GM21786 (cell line): ENCODE measurements around the gene ZBTB16.

Source experiments
- ATAC-seq: cut with Tn5 transposase; IDR thresholded peaks from one replicate; pipeline ENCODE4 v1.9.1; 2021; ENCODE audit not compliant: unreplicated experiment

ZBTB16 gene

DNA sequence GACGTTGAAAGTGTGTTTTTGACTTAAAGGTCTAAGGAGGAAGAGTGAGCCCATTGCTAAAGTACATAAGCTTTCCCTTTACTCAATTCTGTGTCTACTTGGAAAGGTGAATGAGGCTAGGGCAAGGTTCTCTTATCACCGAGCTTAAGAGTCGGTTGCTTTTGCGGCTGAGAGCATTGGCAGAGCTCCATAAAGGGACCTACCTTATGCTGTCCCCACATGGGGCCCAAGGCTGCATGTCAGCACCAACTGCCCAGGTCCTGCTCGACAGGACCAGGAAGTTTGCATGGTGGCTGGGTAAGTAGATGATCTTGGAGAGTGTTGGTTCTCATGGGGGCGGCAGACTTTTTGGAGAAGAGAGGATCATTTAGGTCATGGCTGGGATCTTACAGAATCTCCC is 91.2 kb downstream of the ZBTB16 start:
- no peak for ATAC-seq

GRCh38 chr11:114151631-114152030 is 92.1 kb downstream of the ZBTB16 start:
- ATAC-seq: no peak

GRCh38 chr11:114152162-114152561 is 92.7 kb downstream of the ZBTB16 start:
- no peak for ATAC-seq

- ATAC-seq: no peak
Measured at GRCh38 chr11:114152785-114153184, 93.3 kb downstream of the ZBTB16 start.

GRCh38 chr11:114153224-114153623 is 93.7 kb downstream of the ZBTB16 start:
- no peak for ATAC-seq

DNA sequence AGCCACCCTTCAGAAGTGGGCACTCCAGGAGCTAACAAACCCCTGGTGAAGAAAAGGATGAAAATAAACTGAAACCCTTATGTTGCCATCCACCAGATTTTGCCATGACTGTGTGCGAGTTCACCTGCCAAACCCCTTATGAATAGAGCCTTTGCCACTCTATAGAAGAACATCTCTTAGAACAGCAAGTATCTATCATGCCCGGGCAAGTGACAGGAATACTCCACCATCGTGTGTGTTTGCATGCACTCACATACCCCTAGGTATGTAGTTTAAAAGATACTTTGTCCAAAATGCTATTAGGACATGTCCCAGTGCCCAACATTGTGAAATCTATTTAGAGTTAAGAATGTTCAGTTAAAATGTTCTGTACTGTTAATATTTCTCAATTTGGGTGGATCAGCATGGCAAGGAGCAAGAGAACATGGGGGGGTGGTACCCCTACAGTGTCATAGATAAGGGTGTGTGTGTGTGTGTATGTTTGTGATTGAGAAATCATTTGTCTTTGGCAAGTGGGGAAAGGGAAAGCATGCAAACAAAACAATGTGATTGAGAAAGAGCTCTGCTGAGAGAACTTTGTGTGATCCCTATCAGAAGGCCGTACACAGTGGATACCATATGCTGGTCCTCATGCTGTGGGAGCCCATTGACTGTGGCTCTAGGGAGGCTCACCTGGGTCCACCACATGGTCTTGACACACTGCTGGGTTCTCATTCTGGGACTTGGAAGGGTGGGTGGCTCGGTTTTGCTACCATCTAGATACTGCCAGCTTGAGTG is 94.9 kb downstream of the ZBTB16 start:
- ATAC-seq: no peak

- ATAC-seq: no peak
Measured at GRCh38 chr11:114155116-114155515, 95.6 kb downstream of the ZBTB16 start.

DNA sequence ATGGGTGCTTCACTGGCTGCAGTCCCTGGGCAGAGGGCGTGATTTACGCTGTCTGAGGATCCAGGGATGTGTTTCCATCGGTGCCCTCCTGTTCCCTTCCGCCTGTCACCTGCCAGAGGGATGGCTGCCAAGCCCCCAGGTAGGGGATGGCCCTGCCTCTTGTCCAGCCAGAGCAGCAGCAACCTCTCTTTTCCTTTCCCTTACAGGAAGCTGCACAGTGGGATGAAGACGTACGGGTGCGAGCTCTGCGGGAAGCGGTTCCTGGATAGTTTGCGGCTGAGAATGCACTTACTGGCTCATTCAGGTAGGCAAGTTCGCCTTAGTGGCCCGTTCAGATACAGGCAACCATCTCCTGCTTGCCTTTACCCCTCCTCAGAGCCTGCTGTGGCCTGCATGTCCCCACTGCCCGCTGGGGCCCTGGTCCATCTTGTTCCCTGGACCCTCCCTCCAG is 96.6 kb downstream of the ZBTB16 start:
- ATAC-seq: no peak

DNA sequence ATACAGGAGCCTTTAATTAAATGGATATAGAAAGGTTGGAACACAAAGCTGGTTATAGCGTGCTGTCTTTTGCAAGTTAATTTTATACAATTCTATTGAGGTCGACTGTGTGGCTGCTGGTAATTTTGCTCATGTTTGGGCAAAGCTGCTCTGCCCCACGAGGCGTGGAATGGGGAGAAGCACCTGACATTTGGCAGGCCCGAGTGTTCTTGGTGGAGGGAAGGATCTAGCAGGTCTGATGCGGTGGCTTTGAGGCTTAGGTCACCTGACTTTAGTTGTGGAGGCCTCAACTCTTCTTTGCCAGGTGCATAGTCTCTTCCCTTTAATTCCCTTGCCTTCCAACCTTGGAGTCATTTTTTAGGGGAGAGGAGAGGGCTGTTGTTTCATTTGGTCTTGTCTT is 97.3 kb downstream of the ZBTB16 start:
- no peak for ATAC-seq

GRCh38 chr11:114157476-114158050 is 98.1 kb downstream of the ZBTB16 start:
- ATAC-seq: no peak

DNA sequence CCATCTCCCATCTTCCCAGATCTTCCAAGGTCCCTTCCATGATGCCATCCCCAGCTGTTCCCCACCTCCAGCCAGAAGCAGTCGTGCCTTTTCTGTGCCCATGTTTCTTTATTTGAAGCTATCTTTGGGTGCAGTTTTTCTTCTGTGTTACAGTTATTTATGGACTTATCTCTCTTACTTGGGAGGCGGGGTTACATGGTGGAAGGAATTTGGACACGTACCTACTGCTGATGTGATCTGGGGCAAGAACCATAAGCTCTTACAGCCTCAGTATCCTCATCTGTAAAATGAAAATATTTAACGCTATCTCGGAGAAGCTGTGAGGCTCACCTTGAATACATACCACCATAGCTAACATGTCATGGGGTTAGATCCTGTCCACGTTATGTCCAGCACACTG is 98.9 kb downstream of the ZBTB16 start:
- no peak for ATAC-seq

DNA sequence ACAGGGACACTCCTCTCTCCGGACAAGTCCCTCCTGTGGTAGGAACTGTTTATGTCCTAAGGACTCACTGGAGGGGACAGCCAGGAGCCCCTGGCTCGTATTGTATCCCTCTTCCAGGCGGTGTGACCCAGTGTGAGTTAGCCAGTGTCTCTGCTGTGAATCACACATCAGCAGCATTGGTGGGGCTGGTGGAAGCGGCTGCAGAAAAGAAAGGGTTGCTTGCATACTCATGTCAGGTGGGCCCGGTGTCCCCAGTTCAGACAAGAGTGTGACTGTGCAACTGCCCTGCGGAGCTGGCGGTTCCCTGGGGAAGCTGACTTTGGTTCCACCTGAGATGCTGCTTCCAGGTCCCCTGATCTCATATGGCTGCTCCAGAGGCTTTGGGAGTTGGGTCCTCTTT is 99.4 kb downstream of the ZBTB16 start:
- no peak for ATAC-seq

DNA sequence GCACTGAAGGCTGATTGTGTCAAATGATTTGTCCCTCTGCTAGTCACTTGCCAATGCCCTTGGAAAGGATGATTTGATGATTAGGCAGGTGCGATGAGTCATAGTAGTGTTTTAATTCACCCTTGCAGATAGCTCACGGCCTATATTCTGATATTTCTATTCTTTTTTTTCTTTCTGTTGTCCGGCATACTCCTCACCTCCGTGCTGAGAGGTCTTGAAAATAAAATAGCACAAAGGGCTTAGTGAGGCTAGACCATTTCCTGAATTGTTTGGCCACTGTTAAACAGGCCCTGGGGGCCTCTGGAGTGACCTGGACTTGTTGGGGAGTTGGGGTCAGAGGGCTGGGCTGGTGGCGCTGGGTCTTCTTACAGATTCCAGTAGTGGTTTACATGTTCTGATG is 99.8 kb downstream of the ZBTB16 start:
- no peak for ATAC-seq

- ATAC-seq: no peak
Measured at GRCh38 chr11:114159802-114160632, 100.5 kb downstream of the ZBTB16 start.

GRCh38 chr11:114160894-114161293 is 101.4 kb downstream of the ZBTB16 start:
- ATAC-seq: no peak

DNA sequence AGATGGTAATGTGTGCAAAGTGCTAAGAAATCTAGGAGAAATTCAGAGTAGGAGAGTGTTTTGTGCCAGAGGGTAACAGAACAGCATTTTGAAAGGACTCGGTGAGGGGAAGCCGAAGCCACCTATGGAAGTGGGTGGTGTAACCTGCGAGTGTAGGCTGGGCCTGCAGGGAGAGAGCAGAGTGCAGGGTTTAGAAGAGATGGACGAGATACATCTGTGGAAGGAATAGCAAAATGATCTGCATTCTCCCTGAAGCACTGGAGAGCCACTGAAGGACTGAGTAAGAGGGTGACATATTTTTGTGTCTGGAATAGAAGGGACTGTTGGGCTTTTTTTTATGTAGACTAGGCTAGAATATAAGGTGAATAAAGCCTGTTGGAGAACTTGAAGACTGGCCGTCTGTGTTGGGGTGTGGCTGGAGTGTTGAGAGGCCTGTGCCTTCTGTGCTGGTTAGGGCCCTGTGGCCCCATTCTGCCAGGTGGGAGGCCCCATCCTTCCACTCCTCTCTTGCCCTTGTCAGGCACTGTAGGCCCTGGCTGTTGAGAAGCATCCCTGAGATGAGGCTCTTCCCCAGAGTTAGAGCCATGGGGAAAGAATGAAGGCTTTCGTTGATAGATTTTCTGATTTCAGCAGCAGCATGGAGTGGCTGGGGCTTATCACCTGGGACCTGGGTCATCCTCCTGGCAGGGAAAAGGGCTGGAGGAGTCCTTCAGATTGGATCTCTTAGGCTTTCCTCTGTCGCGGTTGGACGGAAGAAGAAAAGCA is 102.2 kb downstream of the ZBTB16 start:
- no peak for ATAC-seq

DNA sequence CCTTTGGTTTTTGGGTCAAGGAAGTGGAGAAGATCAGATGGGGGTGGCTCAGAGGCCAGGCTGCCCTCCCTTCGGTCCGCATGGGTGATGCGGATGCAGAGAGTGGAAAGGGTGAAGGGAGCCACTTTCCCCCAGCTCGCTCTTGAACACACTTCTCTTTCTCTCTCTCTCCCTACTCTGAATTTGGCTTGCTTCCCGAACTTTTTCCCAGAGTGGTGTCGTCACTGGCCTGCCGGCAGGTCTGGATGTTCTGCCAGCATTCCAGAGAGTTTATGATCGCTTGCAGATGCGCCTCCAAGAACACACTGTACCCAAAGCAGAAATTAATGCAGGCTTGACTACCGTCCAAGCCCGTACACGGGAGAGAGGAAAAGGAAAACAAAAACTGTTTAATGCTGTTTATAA is 103.2 kb downstream of the ZBTB16 start:
- ATAC-seq: no peak

- no peak for ATAC-seq
Measured at GRCh38 chr11:114163229-114163631, 103.7 kb downstream of the ZBTB16 start.

DNA sequence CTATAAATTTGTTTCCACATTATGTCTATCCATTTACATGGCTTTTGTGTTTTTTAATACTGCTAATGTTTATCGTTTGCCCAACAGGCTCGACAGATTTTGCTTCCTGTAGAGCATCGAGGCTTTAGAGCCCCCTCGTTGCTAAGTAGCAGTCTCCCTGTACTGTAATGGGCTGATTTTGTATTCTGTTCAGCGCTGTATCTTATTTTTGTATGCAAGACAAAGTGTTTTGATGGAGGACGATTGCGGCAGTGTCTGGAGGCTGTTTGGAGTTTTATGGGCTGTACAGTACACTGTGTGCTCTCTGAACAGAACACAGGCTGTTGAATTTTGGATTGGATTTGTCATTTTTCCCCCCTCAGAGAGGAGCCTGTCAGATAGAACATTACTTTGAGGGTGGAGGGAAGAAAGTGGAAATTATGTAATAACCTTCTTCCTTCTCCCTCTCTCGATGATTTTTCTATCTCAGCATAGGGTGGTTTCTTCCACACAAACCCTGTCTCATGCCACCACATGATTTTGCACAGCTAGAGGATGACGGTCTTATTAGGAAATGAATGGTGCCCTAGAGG is 104.4 kb downstream of the ZBTB16 start:
- no peak for ATAC-seq

DNA sequence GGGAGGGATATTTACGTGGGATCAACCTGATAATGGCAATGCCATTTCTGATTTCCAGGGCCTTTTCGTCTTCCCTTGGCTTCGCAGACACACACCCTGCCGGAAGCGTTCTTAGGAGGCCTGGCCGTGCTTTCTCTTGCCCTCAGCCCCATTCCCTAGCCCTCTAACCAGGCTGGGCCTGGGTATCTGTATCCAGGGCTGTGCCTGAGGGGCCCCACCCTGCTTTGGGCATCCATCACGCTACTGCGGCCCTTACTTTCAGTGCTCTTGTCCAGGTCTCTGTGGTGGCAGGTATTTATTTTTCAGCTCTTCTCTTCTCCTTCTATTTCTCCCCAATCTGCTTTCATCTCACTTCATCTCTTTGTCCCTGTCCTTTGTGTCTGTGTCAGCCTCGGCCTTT is 105.0 kb downstream of the ZBTB16 start:
- no peak for ATAC-seq
